GM12864 (cell line): ENCODE results near the gene DTX1.

Experiments
- DNase-seq: peaks from one replicate; pipeline ENCODE4 v3.0.0-alpha.2; 2011; ENCODE audit warnings: low read depth
- H3K4me3 ChIP-seq: 2 replicates; pipeline ENCODE4 v1.5.1; 2011; ENCODE audit warnings: mild to moderate bottlenecking, low read depth, low read length, control low read depth
- CTCF ChIP-seq: IDR thresholded peaks from 2 replicates; pipeline ENCODE4 v1.5.1; 2011; ENCODE audit warnings: low read depth, mild to moderate bottlenecking, moderate library complexity, low read length, control low read depth, inconsistent platforms; ENCODE audit errors: missing control alignments

Gene DTX1

GRCh38 chr12:113134071-113134470, 77.5 kb downstream of the DTX1 start:
- H3K4me3 ChIP-seq, result no peak overlapping the region
- TF ChIP-seq CTCF, result no peak
- DNase-seq, result no peak

- no peak for DNase-seq
- no peak for TF ChIP-seq CTCF
- no peak overlapping the region for H3K4me3 ChIP-seq
Measured at GRCh38 chr12:113134521-113134951, 78.0 kb downstream of the DTX1 start.

- DNase-seq, result no peak
- no peak within 1 kb of the TSS for H3K4me3 ChIP-seq
Measured at GRCh38 chr12:113135178-113136127, 78.9 kb downstream of the DTX1 start, which contains the start of gene RASAL1. Gene RASAL1 (minus strand): TSS chr12:113135761. CDS start chr12:113135462, 299 bp downstream.

GRCh38 chr12:113136128-113136989, 79.8 kb downstream of the DTX1 start:
- no peak overlapping the region for H3K4me3 ChIP-seq
- no peak for TF ChIP-seq CTCF
- DNase-seq, result no peak

More at GRCh38 chr12:113135178-113136127, 78.9 kb downstream of the DTX1 start, which contains the start of gene RASAL1:
- peak; percentile 50 for TF ChIP-seq CTCF

GRCh38 chr12:113136990-113137511, 80.5 kb downstream of the DTX1 start:
- DNase-seq, result no peak
- no peak for TF ChIP-seq CTCF
- H3K4me3 ChIP-seq, result no peak overlapping the region

GRCh38 chr12:113137861-113138783, 81.6 kb downstream of the DTX1 start:
- TF ChIP-seq CTCF, result no peak
- no peak for DNase-seq
- H3K4me3 ChIP-seq, result no peak overlapping the region
